ENCODE data around the gene TOMM40L.
"Not testable (repeated sequence)": the region's sequence is repeated elsewhere in the genome, so short reads cannot be mapped to it uniquely, and the experiment has no call there.

TOMM40L gene

GRCh38 chr1:161222175-161223019 is 3.5 kb upstream of the TOMM40L start:
- no peak for DNase-seq

- no peak for DNase-seq
Measured at GRCh38 chr1:161223805-161224694, 1.8 kb upstream of the TOMM40L start.

GRCh38 chr1:161224695-161225087 is 1.2 kb upstream of the TOMM40L start:
- DNase-seq = not testable (repeated sequence)

- no peak for DNase-seq
Measured at GRCh38 chr1:161225178-161225533, 704 bp upstream of the TOMM40L start.

GRCh38 chr1:161226320-161226711 is 456 bp downstream of the TOMM40L start:
- DNase-seq = peak; percentile 39

- DNase-seq = no peak
Measured at GRCh38 chr1:161226759-161227158, 899 bp downstream of the TOMM40L start.

- peak; percentile 96 for DNase-seq
Measured at GRCh38 chr1:161227196-161227871, 1.5 kb downstream of the TOMM40L start.

GRCh38 chr1:161228032-161228431 is 2.2 kb downstream of the TOMM40L start:
- DNase-seq = no peak

GRCh38 chr1:161229896-161230295 is 4.0 kb downstream of the TOMM40L start:
- DNase-seq = no peak

GRCh38 chr1:161230762-161231161 is 4.9 kb downstream of the TOMM40L start:
- DNase-seq = no peak

GRCh38 chr1:161233102-161233501 is 7.2 kb downstream of the TOMM40L start:
- DNase-seq = no peak

- DNase-seq = no peak
Measured at GRCh38 chr1:161235957-161236775, 10.3 kb downstream of the TOMM40L start.

GRCh38 chr1:161238039-161238473 is 12.2 kb downstream of the TOMM40L start, which contains the start of gene NR1I3:
NR1I3 (minus strand) TSS chr1:161238203; CDS start chr1:161236565, 1,638 bp downstream.
- no peak for DNase-seq

- no peak for DNase-seq
Measured at GRCh38 chr1:161241682-161242081, 15.8 kb downstream of the TOMM40L start.

- DNase-seq = no peak
Measured at GRCh38 chr1:161242313-161242712, 16.5 kb downstream of the TOMM40L start.

- DNase-seq = no peak
Measured at GRCh38 chr1:161244888-161245287, 19.0 kb downstream of the TOMM40L start.

- DNase-seq = not testable (repeated sequence)
Measured at GRCh38 chr1:161250100-161250499, 24.2 kb downstream of the TOMM40L start.

- no peak for DNase-seq
Measured at GRCh38 chr1:161250829-161251228, 25.0 kb downstream of the TOMM40L start.

GRCh38 chr1:161251579-161251978 is 25.7 kb downstream of the TOMM40L start:
- DNase-seq = no peak

- not testable (repeated sequence) for DNase-seq
Measured at GRCh38 chr1:161255302-161255701, 29.4 kb downstream of the TOMM40L start.

- not testable (repeated sequence) for DNase-seq
Measured at GRCh38 chr1:161255955-161256520, 30.2 kb downstream of the TOMM40L start.

- not testable (repeated sequence) for DNase-seq
Measured at GRCh38 chr1:161257109-161257508, 31.2 kb downstream of the TOMM40L start.

All from stimulated activated CD8-positive, alpha-beta memory T cell treated with anti-CD3 and anti-CD28 coated beads, Interleukin-4, amount 100 ng/mL, for 48 hours (primary cell).